ENCODE data around the gene SKOR2.
A peak's percentile ranks its signal among the peaks of the same experiment; 100 is the strongest.
"Not testable (repeated sequence)": the region's sequence is repeated elsewhere in the genome, so short reads cannot be mapped to it uniquely, and the experiment has no call there.

SKOR2 gene

GRCh38 chr18:47195961-47196360, 55.5 kb downstream of the SKOR2 start:
- H3K27ac ChIP-seq (ENCODE audit: insufficient read depth, low read depth, low read length, poor library complexity, severe bottlenecking); H3K36me3 ChIP-seq (ENCODE audit: control insufficient read depth, insufficient read depth, low read length); H3K9me3 ChIP-seq (ENCODE audit: control insufficient read depth, low read length); H3K27me3 ChIP-seq (ENCODE audit: control insufficient read depth, insufficient read depth, low read length, poor library complexity, severe bottlenecking); H3K4me3 ChIP-seq (ENCODE audit: insufficient read depth, low read depth, low read length); H3K4me1 ChIP-seq (ENCODE audit: control insufficient read depth, insufficient read depth, low read length): not testable (repeated sequence)
- 86 to 90% methylated on average over 3 of the region's 3 CpGs for WGBS, 2 experiments

- Histone ChIP-seq H3K27me3 (ENCODE audit: control insufficient read depth, insufficient read depth, low read length, poor library complexity, severe bottlenecking) (no peaks in the 10 kb centered on the region), H3K9me3 (ENCODE audit: control insufficient read depth, low read length) (no peaks in the 10 kb centered on the region), H3K4me1 (ENCODE audit: control insufficient read depth, insufficient read depth, low read length) (no peaks in the 10 kb centered on the region), H3K36me3 (ENCODE audit: control insufficient read depth, insufficient read depth, low read length) (no peaks in the 10 kb centered on the region), H3K4me3 (ENCODE audit: insufficient read depth, low read depth, low read length) (no peak overlapping the region), H3K27ac (ENCODE audit: insufficient read depth, low read depth, low read length, poor library complexity, severe bottlenecking) (no peak overlapping the region)
- WGBS, 2 experiments: 87 to 92% methylated on average over 2 of the region's 2 CpGs
These were observed 59.5 kb downstream of the SKOR2 start for GRCh38 chr18:47191961-47192360.

DNA sequence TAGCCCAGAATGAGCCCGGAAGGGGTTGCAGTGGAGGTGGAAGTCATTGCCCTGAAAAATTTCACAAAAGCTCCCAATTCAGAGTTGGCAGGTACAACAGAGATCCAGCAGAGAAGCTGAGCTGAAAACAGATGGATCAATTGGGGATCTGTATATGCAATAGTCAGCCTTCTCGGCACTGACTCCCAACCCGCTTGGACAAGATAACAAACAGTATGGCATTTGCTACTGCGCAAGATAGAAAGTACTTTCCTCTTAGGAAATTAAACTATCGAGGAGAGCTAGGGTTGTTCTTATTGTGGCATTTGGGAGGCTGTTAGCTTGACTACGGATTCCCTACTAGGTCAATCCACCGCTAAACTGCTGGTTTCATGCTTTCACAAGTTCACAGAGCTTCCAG, 63.7 kb downstream of the SKOR2 start:
- 82 to 84% methylated on average over 7 of the region's 7 CpGs for WGBS, 2 experiments
- no peaks in the 10 kb centered on the region for H3K36me3 ChIP-seq (ENCODE audit: control insufficient read depth, insufficient read depth, low read length)

GRCh38 chr18:47184419-47185050, 66.9 kb downstream of the SKOR2 start:
- Histone ChIP-seq H3K9me3 (ENCODE audit: control insufficient read depth, low read length) (peaks cover 4% of the 10 kb centered on the region), H3K4me3 (ENCODE audit: insufficient read depth, low read depth, low read length) (no peak overlapping the region), H3K36me3 (ENCODE audit: control insufficient read depth, insufficient read depth, low read length) (no peaks in the 10 kb centered on the region), H3K27ac (ENCODE audit: insufficient read depth, low read depth, low read length, poor library complexity, severe bottlenecking) (no peak overlapping the region), H3K4me1 (ENCODE audit: control insufficient read depth, insufficient read depth, low read length) (no peaks in the 10 kb centered on the region), H3K27me3 (ENCODE audit: control insufficient read depth, insufficient read depth, low read length, poor library complexity, severe bottlenecking) (no peaks in the 10 kb centered on the region)
- WGBS, 2 experiments: 94 to 97% methylated on average over 5 of the region's 5 CpGs

More for the DNA sequence above, 63.7 kb downstream of the SKOR2 start:
- Histone ChIP-seq H3K4me1 (ENCODE audit: control insufficient read depth, insufficient read depth, low read length) (no peaks in the 10 kb centered on the region), H3K4me3 (ENCODE audit: insufficient read depth, low read depth, low read length) (no peak overlapping the region), H3K27me3 (ENCODE audit: control insufficient read depth, insufficient read depth, low read length, poor library complexity, severe bottlenecking) (no peaks in the 10 kb centered on the region), H3K27ac (ENCODE audit: insufficient read depth, low read depth, low read length, poor library complexity, severe bottlenecking) (no peak overlapping the region), H3K9me3 (ENCODE audit: control insufficient read depth, low read length) (peaks cover 4% of the 10 kb centered on the region)

DNA sequence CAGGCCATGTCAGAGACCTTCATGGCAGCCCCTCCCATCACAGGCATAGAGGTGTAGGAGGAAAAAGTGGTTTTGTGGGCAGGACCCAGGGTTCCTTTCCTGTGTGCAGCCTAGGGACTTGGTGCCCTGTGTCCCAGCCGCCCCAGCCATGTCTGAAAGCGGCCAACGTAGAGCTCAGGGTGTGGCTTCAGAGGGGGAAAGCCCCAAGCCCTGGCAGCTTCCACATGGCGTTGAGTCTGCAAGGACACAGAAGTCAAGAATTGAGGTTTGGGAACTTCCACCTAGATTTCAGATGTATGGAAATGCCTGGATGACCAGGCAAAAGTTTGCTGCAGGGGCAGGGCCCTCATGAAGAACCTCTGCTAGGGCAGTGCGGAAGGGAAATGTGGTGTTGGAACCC, 69.3 kb downstream of the SKOR2 start:
- 93% methylated on average over 5 of the region's 5 CpGs for WGBS, 2 experiments
- H3K27me3 ChIP-seq (ENCODE audit: control insufficient read depth, insufficient read depth, low read length, poor library complexity, severe bottlenecking); H3K27ac ChIP-seq (ENCODE audit: insufficient read depth, low read depth, low read length, poor library complexity, severe bottlenecking); H3K36me3 ChIP-seq (ENCODE audit: control insufficient read depth, insufficient read depth, low read length); H3K4me3 ChIP-seq (ENCODE audit: insufficient read depth, low read depth, low read length); H3K4me1 ChIP-seq (ENCODE audit: control insufficient read depth, insufficient read depth, low read length); H3K9me3 ChIP-seq (ENCODE audit: control insufficient read depth, low read length): not testable (repeated sequence)

DNA sequence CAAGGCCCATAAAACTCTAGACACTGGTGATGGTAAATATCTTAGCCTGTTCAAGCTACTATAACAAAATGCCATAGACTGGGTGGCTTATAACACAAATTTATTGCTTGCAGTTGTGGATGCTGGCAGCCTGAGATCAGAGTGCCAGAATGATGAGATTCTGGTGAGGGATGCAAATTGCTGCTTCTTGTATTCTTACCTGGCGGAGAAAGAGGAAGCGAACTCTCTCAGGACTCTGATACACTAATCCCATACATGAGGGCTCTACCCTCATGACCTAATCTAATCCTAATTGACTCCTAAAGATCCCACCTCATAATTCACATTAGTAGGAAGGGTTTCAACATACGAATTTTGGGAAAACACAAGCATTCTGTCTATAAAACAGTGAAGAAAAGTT, 70.7 kb downstream of the SKOR2 start:
- 87 to 100% methylated on average over 3 of the region's 3 CpGs for WGBS, 2 experiments
- no peak overlapping the region for H3K4me3 ChIP-seq (ENCODE audit: insufficient read depth, low read depth, low read length)
- H3K36me3 ChIP-seq (ENCODE audit: control insufficient read depth, insufficient read depth, low read length): no peaks in the 10 kb centered on the region
- no peaks in the 10 kb centered on the region for H3K4me1 ChIP-seq (ENCODE audit: control insufficient read depth, insufficient read depth, low read length)
- no peak overlapping the region for H3K27ac ChIP-seq (ENCODE audit: insufficient read depth, low read depth, low read length, poor library complexity, severe bottlenecking)
- H3K9me3 ChIP-seq (ENCODE audit: control insufficient read depth, low read length): peaks cover 4% of the 10 kb centered on the region
- no peaks in the 10 kb centered on the region for H3K27me3 ChIP-seq (ENCODE audit: control insufficient read depth, insufficient read depth, low read length, poor library complexity, severe bottlenecking)

- Histone ChIP-seq H3K9me3 (ENCODE audit: control insufficient read depth, low read length) (peaks cover under 1% of the 10 kb centered on the region), H3K4me3 (ENCODE audit: insufficient read depth, low read depth, low read length) (no peak overlapping the region), H3K4me1 (ENCODE audit: control insufficient read depth, insufficient read depth, low read length) (no peaks in the 10 kb centered on the region), H3K27me3 (ENCODE audit: control insufficient read depth, insufficient read depth, low read length, poor library complexity, severe bottlenecking) (no peaks in the 10 kb centered on the region), H3K36me3 (ENCODE audit: control insufficient read depth, insufficient read depth, low read length) (no peaks in the 10 kb centered on the region), H3K27ac (ENCODE audit: insufficient read depth, low read depth, low read length, poor library complexity, severe bottlenecking) (no peak overlapping the region)
- WGBS, 2 experiments: 82 to 84% methylated on average over 4 of the region's 4 CpGs
These were observed 71.9 kb downstream of the SKOR2 start for GRCh38 chr18:47179520-47179919.

DNA sequence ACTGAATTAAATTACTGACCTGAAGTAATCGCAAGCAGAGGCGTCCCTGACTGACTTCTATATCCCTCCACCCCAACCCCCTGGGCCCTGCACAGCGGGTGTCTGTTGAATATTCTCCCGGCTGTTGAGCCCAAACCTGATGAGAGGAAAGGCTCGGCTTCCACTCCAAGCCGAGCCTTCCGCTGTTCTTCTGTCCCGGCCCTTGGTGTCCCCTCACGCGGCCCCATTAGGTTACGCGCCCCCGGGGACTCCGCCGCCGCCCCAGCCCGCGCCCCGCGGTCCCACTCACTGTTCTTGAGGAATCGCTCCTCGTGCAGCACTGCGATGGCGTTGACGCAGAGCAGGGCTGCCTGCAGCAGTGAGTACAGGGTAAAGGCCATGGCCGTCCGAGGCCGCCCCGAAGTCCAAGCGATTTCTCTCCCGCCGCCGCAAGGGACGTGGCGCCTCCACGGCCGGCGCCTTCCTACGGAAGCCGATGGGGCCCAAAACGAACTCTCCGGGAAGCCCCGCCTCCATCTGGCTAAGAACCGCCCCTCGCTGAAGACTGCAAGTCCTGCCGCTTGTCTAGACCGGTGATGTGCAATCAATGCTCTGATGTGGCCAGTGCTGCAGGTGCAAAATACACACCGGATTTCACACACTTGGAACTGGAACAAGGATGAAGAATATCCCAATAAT, 75.4 kb downstream of the SKOR2 start, which contains the start of gene IER3IP1:
Gene IER3IP1, minus strand, starts transcription at position 467 of the 678 bp plus-strand sequence. Its CDS starts 87 bp downstream, at position 380.
- H3K36me3 ChIP-seq (ENCODE audit: control insufficient read depth, insufficient read depth, low read length): no peaks in the 10 kb centered on the region
- H3K9me3 ChIP-seq (ENCODE audit: control insufficient read depth, low read length): no peaks in the 10 kb centered on the region
- no peaks in the 10 kb centered on the region for H3K27me3 ChIP-seq (ENCODE audit: control insufficient read depth, insufficient read depth, low read length, poor library complexity, severe bottlenecking)
- H3K27ac ChIP-seq (ENCODE audit: insufficient read depth, low read depth, low read length, poor library complexity, severe bottlenecking): peak within 1 kb of the TSS; percentile 53
- H3K4me3 ChIP-seq (ENCODE audit: insufficient read depth, low read depth, low read length): peak within 1 kb of the TSS; percentile 76
- H3K4me1 ChIP-seq (ENCODE audit: control insufficient read depth, insufficient read depth, low read length): no peaks in the 10 kb centered on the region
- 1% methylated on average over 48 of the region's 48 CpGs for WGBS, 2 experiments

- Histone ChIP-seq H3K4me1 (ENCODE audit: control insufficient read depth, insufficient read depth, low read length) (no peaks in the 10 kb centered on the region), H3K4me3 (ENCODE audit: insufficient read depth, low read depth, low read length) (peak overlapping the region; percentile 76), H3K36me3 (ENCODE audit: control insufficient read depth, insufficient read depth, low read length) (no peaks in the 10 kb centered on the region), H3K9me3 (ENCODE audit: control insufficient read depth, low read length) (no peaks in the 10 kb centered on the region), H3K27ac (ENCODE audit: insufficient read depth, low read depth, low read length, poor library complexity, severe bottlenecking) (no peak overlapping the region), H3K27me3 (ENCODE audit: control insufficient read depth, insufficient read depth, low read length, poor library complexity, severe bottlenecking) (no peaks in the 10 kb centered on the region)
- 7 to 12% methylated on average over 23 to 24 of the region's 24 CpGs for WGBS, 2 experiments
These were observed 76.1 kb downstream of the SKOR2 start for GRCh38 chr18:47175283-47175897.

- no peaks in the 10 kb centered on the region for H3K9me3 ChIP-seq (ENCODE audit: control insufficient read depth, low read length)
- no peaks in the 10 kb centered on the region for H3K36me3 ChIP-seq (ENCODE audit: control insufficient read depth, insufficient read depth, low read length)
- H3K27ac ChIP-seq (ENCODE audit: insufficient read depth, low read depth, low read length, poor library complexity, severe bottlenecking): no peak overlapping the region
- 84 to 85% methylated on average over 12 to 13 of the region's 13 CpGs for WGBS, 2 experiments
- peak overlapping the region; percentile 76 for H3K4me3 ChIP-seq (ENCODE audit: insufficient read depth, low read depth, low read length)
- H3K27me3 ChIP-seq (ENCODE audit: control insufficient read depth, insufficient read depth, low read length, poor library complexity, severe bottlenecking): no peaks in the 10 kb centered on the region
- no peaks in the 10 kb centered on the region for H3K4me1 ChIP-seq (ENCODE audit: control insufficient read depth, insufficient read depth, low read length)
These were observed 76.8 kb downstream of the SKOR2 start for GRCh38 chr18:47174545-47175116.
